ENCODE results near the gene PLCB1.
"Not testable (repeated sequence)": the region's sequence is repeated elsewhere in the genome, so short reads cannot be mapped to it uniquely, and the experiment has no call there.

The PLCB1 gene

GRCh38 chr20:8370774-8371173 lies 238.7 kb downstream of the PLCB1 start:
- no peak for DNase-seq

GRCh38 chr20:8372824-8373380 lies 240.8 kb downstream of the PLCB1 start:
- no peak for DNase-seq

DNA sequence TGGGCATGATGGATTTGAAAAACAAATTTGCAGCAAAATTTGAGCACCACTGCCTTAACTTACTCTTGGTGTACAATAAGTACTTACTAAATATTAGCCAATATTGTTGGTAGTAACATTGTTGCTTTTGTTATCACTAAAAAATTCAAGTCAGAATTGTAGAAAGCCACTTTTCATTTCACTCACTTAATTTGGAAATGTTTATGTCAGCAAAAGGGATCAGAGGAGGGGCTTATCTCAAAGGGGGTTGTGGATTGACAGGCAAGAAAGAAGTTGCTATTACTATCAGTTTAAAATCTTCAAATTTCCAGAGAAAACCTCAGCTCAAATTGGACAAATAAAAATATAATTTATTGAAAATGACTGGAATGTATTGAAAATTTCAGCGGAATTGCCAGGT lies 241.5 kb downstream of the PLCB1 start:
- no peak for DNase-seq

- DNase-seq, result no peak
These were observed 243.8 kb downstream of the PLCB1 start for GRCh38 chr20:8375898-8376297.

- no peak for DNase-seq
These were observed 244.9 kb downstream of the PLCB1 start for GRCh38 chr20:8376940-8377339.

DNA sequence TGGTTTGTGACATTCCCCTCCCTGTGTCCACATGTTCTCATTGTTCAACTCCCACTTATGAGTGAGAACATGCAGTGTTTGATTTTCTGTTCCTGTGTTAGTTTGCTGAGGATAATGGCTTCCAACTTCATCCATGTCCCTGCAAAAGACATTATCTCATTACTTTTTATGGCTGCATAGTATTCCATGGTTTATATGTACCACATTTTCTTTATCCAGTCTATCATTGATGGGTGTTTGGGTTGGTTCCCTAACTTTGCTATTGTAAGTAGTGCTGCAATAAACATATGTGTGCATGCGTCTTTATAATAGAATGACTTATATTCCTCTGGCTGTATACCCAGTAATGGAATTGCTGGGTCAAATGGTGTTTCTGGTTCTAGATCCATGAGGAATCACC lies 247.1 kb downstream of the PLCB1 start:
- DNase-seq, result not testable (repeated sequence)

- peak; percentile 80 for DNase-seq
These were observed 253.2 kb downstream of the PLCB1 start for GRCh38 chr20:8385247-8385646.

DNA sequence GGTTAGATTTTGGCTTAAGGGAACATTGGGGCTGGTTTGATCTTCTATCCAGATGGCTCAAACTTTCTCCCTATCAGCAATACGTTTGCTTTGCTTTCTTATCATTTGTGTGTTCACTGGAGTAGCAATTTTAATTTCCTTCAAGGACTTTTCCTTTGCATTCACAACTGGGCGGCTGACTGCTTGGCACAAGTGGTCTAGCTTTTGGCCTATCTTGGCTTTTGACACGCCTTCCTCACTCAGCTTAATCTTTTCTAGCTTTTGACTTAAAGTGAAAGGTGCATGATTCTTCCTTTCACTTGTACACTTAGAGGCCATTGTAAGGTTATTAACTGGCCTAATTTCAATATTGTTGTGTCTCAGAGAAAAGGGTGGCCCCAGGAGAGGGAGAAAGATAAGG lies 254.9 kb downstream of the PLCB1 start:
- DNase-seq, result no peak

GRCh38 chr20:8388141-8388540 lies 256.1 kb downstream of the PLCB1 start:
- peak; percentile 88 for DNase-seq

DNA sequence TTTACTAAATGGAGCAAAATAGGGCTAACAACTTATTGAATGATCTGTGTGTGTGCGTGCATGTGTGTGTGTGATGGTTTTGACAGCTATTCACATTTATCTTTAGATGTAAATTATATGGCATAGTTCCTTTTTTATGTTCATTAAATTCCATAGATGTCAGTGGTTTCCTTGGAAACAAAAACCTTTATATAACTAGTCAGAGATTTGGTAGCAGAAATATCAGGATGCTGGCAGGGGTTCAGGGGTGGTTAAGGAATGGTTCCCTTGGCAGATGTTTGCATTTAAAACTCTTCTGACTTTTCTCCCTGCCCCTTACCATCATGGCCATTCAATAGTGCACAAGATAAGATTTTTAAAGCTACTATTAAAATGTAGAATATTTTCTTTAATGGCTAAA lies 256.6 kb downstream of the PLCB1 start:
- DNase-seq, result peak; percentile 83

DNA sequence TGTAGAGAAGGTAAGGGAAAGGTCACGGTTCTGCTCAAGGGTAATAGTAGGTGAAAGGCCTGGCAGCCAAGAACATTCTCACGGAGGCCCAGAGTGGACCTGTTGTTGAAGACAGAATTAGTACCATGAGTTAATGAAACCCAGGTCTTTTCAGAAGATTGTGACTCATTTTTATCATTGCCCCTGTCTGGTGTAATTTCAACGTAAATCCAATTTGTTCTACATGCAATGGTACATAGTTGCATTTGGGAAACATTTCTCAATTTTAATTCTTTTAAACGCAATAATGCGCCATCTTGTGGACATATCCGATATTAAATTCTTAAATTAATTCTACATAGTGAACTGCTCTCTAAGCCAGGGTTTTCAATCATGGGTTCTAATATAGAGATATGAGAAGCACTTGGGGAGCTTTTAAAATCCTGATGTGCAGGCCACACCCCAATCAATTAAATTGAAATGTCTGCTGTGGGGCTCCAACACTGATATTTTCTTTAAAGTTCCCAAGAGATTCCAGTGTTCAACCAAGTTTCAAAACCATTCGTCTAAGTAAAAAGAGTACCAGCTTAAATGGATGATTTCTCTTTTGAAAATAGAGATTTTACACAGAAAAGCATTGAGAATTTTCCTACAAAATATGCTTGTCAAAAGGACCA lies 257.4 kb downstream of the PLCB1 start:
- peak; percentile 67 for DNase-seq

DNA sequence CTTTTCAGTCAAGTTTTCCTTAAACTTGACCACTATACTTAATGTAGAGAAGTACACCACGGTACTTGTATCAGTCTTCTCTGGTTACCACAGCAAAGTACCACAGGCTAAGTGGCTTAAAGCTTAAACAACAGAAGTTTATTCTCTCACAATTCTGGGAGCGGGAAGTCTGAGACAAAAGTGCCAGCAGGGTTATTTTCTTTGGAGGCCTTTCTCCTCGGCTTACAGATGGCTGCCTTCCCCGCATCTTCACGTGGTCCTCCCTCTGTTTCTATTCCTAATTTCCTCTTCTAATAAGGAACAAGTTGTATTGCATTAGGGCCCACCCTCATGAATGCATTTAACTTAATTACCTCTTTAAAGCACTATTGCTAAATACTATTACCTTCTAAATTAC lies 258.0 kb downstream of the PLCB1 start:
- DNase-seq, result no peak

DNA sequence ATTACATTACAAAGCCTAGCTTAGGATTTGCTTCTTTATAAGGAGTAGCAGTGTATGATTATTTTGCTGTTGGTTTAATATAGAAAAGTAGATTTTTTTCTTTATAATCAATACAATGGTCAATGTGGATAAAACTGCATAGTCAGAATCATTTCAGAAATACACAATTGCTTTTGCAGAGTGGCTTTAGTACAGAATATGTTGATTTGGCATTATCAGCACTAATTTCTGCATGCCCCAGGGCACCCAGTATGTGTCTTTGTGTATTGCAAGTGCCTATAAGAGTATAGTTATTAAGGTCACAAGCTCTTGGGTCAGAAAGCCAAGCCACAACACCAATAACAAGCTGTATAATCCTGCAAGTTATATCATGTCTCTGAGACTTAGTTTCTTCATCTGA lies 258.4 kb downstream of the PLCB1 start:
- DNase-seq, result no peak

- DNase-seq, result no peak
These were observed 261.3 kb downstream of the PLCB1 start for GRCh38 chr20:8393381-8393780.

GRCh38 chr20:8394308-8394945 lies 262.4 kb downstream of the PLCB1 start:
- peak; percentile 54 for DNase-seq

GRCh38 chr20:8395956-8396355 lies 263.9 kb downstream of the PLCB1 start:
- no peak for DNase-seq

GRCh38 chr20:8398263-8399051 lies 266.4 kb downstream of the PLCB1 start:
- no peak for DNase-seq

DNA sequence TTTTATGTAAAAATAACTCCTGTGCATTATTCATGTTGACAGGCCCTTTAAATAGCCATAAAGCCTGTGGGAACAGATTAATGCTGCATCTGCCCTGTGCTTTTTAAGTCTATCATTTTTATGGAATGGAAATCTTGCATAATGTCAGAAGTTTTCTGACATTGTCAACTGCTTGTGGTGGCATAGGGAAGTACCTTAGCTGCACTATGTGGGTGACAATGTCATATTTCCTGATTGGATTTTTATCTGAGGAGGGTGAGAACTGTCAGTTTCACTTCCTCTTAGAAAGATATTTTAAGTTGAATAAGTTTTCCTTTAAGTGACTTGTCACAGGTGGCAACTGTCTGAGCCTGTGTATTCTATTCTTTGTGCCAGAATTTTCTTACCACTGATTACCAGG lies 267.9 kb downstream of the PLCB1 start:
- DNase-seq, result no peak

- DNase-seq, result no peak
These were observed 268.4 kb downstream of the PLCB1 start for GRCh38 chr20:8400486-8400885.

DNA sequence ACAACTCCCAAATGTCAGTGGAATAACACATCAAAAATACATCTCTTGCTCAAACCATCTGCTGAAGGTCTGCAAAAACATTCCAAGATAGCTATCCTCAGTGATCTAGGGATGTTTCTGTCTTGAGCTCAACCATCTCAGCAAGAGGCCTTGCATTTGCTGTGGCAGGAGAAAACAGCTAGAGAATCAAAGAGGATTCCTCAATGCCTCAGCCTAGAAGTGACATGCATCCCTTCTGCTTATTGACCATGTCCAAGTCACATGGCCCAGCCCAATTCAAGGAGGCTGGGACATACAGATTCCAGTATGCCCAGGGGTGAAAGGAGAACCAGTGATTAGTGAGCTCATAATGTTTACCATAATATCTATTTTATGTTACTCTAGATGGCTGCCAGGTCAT lies 269.5 kb downstream of the PLCB1 start:
- no peak for DNase-seq

DNA sequence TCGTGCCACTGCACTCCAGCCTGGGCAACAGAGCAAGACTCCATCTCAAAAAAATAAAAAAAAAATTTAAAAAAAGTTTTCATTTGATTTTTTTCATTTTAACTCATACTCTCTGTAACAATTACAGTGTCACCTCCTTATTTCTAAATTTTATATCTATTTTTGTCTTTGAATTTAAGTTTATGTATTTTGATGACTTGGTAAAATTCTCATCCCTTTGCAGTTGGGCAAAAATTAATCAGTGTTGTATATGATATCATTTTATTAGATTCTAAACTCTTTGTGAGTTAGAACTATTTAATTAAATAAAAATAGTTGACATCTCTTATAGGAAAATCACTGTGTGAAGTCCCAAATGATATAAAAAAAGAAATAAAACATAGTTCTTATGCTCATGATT lies 270.7 kb downstream of the PLCB1 start:
- no peak for DNase-seq

- no peak for DNase-seq
These were observed 273.0 kb downstream of the PLCB1 start for GRCh38 chr20:8404912-8405635.

GRCh38 chr20:8406391-8406790 lies 274.3 kb downstream of the PLCB1 start:
- no peak for DNase-seq

Measured in fibroblast of skin of abdomen (primary cell).